Neuronal stem cell (in vitro differentiated cells): ENCODE measurements around the gene IPO7.

ENCODE experiments used
- DNase-seq: peaks from one replicate; pipeline ENCODE4 v3.0.0-alpha.2; 2013; ENCODE audit warnings: low spot score
- H2AFZ ChIP-seq: one replicate; pipeline ENCODE4 v1.6.1; 2013; ENCODE audit warnings: mild to moderate bottlenecking, low read length, inconsistent platforms
- H2AK5ac ChIP-seq: 2 replicates; pipeline ENCODE4 v1.6.1; 2013; ENCODE audit warnings: low read depth, mild to moderate bottlenecking, inconsistent platforms, low read length, moderate library complexity, mixed read lengths
- H2BK120ac ChIP-seq: 2 replicates; pipeline ENCODE4 v1.6.1; 2013; ENCODE audit warnings: low read depth, mild to moderate bottlenecking, inconsistent platforms, low read length, moderate library complexity, mixed read lengths
- H2BK12ac ChIP-seq: one replicate; pipeline ENCODE4 v1.6.1; 2013; ENCODE audit warnings: low read length, inconsistent platforms
- H2BK15ac ChIP-seq: 2 replicates; pipeline ENCODE4 v1.6.1; 2013; ENCODE audit warnings: mild to moderate bottlenecking, low read length, inconsistent platforms, mixed read lengths
- H2BK5ac ChIP-seq: one replicate; pipeline ENCODE4 v1.6.1; 2013; ENCODE audit warnings: inconsistent platforms, mild to moderate bottlenecking, low read length, moderate library complexity
- H3K14ac ChIP-seq: one replicate; pipeline ENCODE4 v1.6.1; 2013; ENCODE audit warnings: low read length, inconsistent platforms
- H3K18ac ChIP-seq: 2 replicates; pipeline ENCODE4 v1.6.1; 2013; ENCODE audit warnings: low read length, inconsistent platforms
- H3K23ac ChIP-seq: 2 replicates; pipeline ENCODE4 v1.6.1; 2013; ENCODE audit warnings: low read depth, mild to moderate bottlenecking, mixed read lengths, low read length, inconsistent platforms; ENCODE audit not compliant: poor library complexity
- H3K27ac ChIP-seq: replicated peaks from 3 replicates; pipeline ENCODE4 v1.5.1; 2013; ENCODE audit warnings: low read length, inconsistent platforms
- H3K27me3 ChIP-seq, 3 experiments: 2 replicates each; pipeline ENCODE4 v1.6.1; 2013; ENCODE audit warnings: low read length in 3 of 3, mild to moderate bottlenecking in 2 of 3, inconsistent platforms in 1 of 3, low read depth in 1 of 3, mixed read lengths in 1 of 3, moderate library complexity in 1 of 3; ENCODE audit not compliant: control insufficient read depth in 3 of 3, insufficient read depth in 3 of 3
- H3K36me3 ChIP-seq, 2 donors: replicated peaks in 1 of 2; 2 replicates each; pipeline ENCODE4 v1.6.1; 2013; ENCODE audit warnings: low read length in 2 of 2; ENCODE audit not compliant: control insufficient read depth in 2 of 2, insufficient read depth in 2 of 2
- H3K4ac ChIP-seq: 2 replicates; pipeline ENCODE4 v1.6.1; 2013; ENCODE audit warnings: inconsistent platforms, mild to moderate bottlenecking, low read length, moderate library complexity
- H3K4me1 ChIP-seq, 2 donors: 1 replicate in 1 of 2; 2 replicates in 1 of 2; pipeline ENCODE4 v1.6.1; 2013; ENCODE audit warnings: low read length in 2 of 2, low read depth in 1 of 2; ENCODE audit not compliant: control insufficient read depth in 2 of 2, insufficient read depth in 1 of 2
- H3K4me2 ChIP-seq: one replicate; pipeline ENCODE4 v1.6.1; 2013; ENCODE audit warnings: mild to moderate bottlenecking, low read length, inconsistent platforms; ENCODE audit not compliant: insufficient read depth, poor library complexity, severe bottlenecking
- H3K4me3 ChIP-seq, 2 donors: 2 replicates each; pipeline ENCODE4 v1.5.1; 2013; ENCODE audit warnings: low read length in 2 of 2, mild to moderate bottlenecking in 2 of 2, inconsistent platforms in 1 of 2, moderate library complexity in 1 of 2
- H3K79me1 ChIP-seq: one replicate; pipeline ENCODE4 v1.6.1; 2013; ENCODE audit warnings: low read depth, mild to moderate bottlenecking, inconsistent platforms, low read length, moderate library complexity
- H3K9ac ChIP-seq: one replicate; pipeline ENCODE4 v1.6.1; 2013; ENCODE audit warnings: mild to moderate bottlenecking, low read depth, low read length, inconsistent platforms; ENCODE audit not compliant: poor library complexity
- H3K9me3 ChIP-seq, 2 donors: replicated peaks in 1 of 2; 2 replicates each; pipeline versions ENCODE3 to v1.6.1; 2013; ENCODE audit warnings: low read length in 2 of 2, mild to moderate bottlenecking in 2 of 2, inconsistent platforms in 1 of 2, low read depth in 1 of 2, mixed read lengths in 1 of 2, moderate library complexity in 1 of 2; ENCODE audit not compliant: control insufficient read depth in 2 of 2, insufficient read depth in 1 of 2
- H4K8ac ChIP-seq: one replicate; pipeline ENCODE4 v1.6.1; 2013; ENCODE audit warnings: low read depth, mild to moderate bottlenecking, inconsistent platforms, low read length, moderate library complexity
- H4K91ac ChIP-seq: one replicate; pipeline ENCODE4 v1.6.1; 2013; ENCODE audit warnings: low read length, low read depth, mild to moderate bottlenecking, inconsistent platforms; ENCODE audit not compliant: poor library complexity
- WGBS, 2 donors: extraction: QIAGEN DNeasy Blood & Tissue Kit; methylation state at CpG; one replicate each; pipeline ENCODE4 v1.1.7; 2013; ENCODE audit warnings: missing lambda C conversion rate in 2 of 2, mixed read lengths in 1 of 2; ENCODE audit not compliant: insufficient read length in 2 of 2, insufficient replicate concordance in 1 of 2; ENCODE audit errors: extremely low coverage in 2 of 2; 5-methylcytosine and 5-hydroxymethylcytosine counted together

The IPO7 gene

GRCh38 chr11:9386901-9387300 lies 2.4 kb downstream of the IPO7 start:
- H3K18ac ChIP-seq, result no peak overlapping the region
- H2AFZ ChIP-seq, result no peak overlapping the region
- no peak overlapping the region for H4K8ac ChIP-seq
- H3K4me3 ChIP-seq, result no peak overlapping the region
- no peak overlapping the region for H3K9ac ChIP-seq
- H3K79me1 ChIP-seq, result peaks cover 10% of the 10 kb centered on the region
- H3K27me3 ChIP-seq, result no peaks in the 10 kb centered on the region
- H4K91ac ChIP-seq, result no peak overlapping the region
- WGBS, 2 donors, result no CpG with 5 or more reads among the region's 1 CpG
- H3K23ac ChIP-seq, result no peak overlapping the region
- H2AK5ac ChIP-seq, result no peak overlapping the region
- H3K4me2 ChIP-seq, result no peak overlapping the region
- no peak overlapping the region for H2BK12ac ChIP-seq
- peaks cover 0 to 3% of the 10 kb centered on the region in 2 donors for H3K9me3 ChIP-seq
- H3K4me1 ChIP-seq, result no peaks in the 10 kb centered on the region
- H3K27ac ChIP-seq, result no peak overlapping the region
- no peak overlapping the region for H3K14ac ChIP-seq
- H2BK120ac ChIP-seq, result no peak overlapping the region
- H2BK5ac ChIP-seq, result no peak overlapping the region
- no peak overlapping the region for H2BK15ac ChIP-seq
- DNase-seq, result no peak
- H3K36me3 ChIP-seq, result peaks cover 2 to 43% of the 10 kb centered on the region in 2 donors
- no peak overlapping the region for H3K4ac ChIP-seq

- H2BK15ac ChIP-seq, result no peak overlapping the region
- H2BK12ac ChIP-seq, result no peak overlapping the region
- no peak overlapping the region for H2AK5ac ChIP-seq
- H3K4me1 ChIP-seq, result no peaks in the 10 kb centered on the region
- no peak overlapping the region for H2AFZ ChIP-seq
- H3K4me3 ChIP-seq, result no peak overlapping the region
- no peak overlapping the region for H3K18ac ChIP-seq
- H3K9ac ChIP-seq, result no peak overlapping the region
- H3K23ac ChIP-seq, result no peak overlapping the region
- H4K91ac ChIP-seq, result no peak overlapping the region
- H2BK120ac ChIP-seq, result no peak overlapping the region
- peaks cover 0 to 10% of the 10 kb centered on the region in 2 donors for H3K9me3 ChIP-seq
- no peak overlapping the region for H3K14ac ChIP-seq
- H2BK5ac ChIP-seq, result no peak overlapping the region
- no peak for DNase-seq
- H3K36me3 ChIP-seq, result peaks cover 2 to 57% of the 10 kb centered on the region in 2 donors
- H4K8ac ChIP-seq, result no peak overlapping the region
- H3K27me3 ChIP-seq, result no peaks in the 10 kb centered on the region
- H3K4me2 ChIP-seq, result no peak overlapping the region
- no peak overlapping the region for H3K27ac ChIP-seq
- H3K79me1 ChIP-seq, result peaks cover 3% of the 10 kb centered on the region
- H3K4ac ChIP-seq, result no peak overlapping the region
- WGBS, 2 donors, result 100% methylated on average over 3 of the region's 10 CpGs; no CpG with 5 or more reads in 1 of the 2 donors
These were observed 11.9 kb downstream of the IPO7 start for GRCh38 chr11:9396310-9396709.

GRCh38 chr11:9396752-9397151 lies 12.3 kb downstream of the IPO7 start:
- H3K4me3 ChIP-seq, result no peak overlapping the region
- no peaks in the 10 kb centered on the region for H3K4me1 ChIP-seq
- no peak overlapping the region for H3K23ac ChIP-seq
- H3K27me3 ChIP-seq, result no peaks in the 10 kb centered on the region
- H3K27ac ChIP-seq, result no peak overlapping the region
- H3K9me3 ChIP-seq, result peaks cover 0 to 9% of the 10 kb centered on the region in 2 donors
- no peak overlapping the region for H2BK120ac ChIP-seq
- H3K4me2 ChIP-seq, result no peak overlapping the region
- no peak overlapping the region for H3K18ac ChIP-seq
- no peak for DNase-seq
- H3K36me3 ChIP-seq, result peaks cover 2 to 55% of the 10 kb centered on the region in 2 donors
- H2BK5ac ChIP-seq, result no peak overlapping the region
- no peak overlapping the region for H3K9ac ChIP-seq
- no peak overlapping the region for H2BK15ac ChIP-seq
- peaks cover 3% of the 10 kb centered on the region for H3K79me1 ChIP-seq
- no peak overlapping the region for H4K8ac ChIP-seq
- no CpG with 5 or more reads among the region's 3 CpGs for WGBS, 2 donors
- no peak overlapping the region for H2BK12ac ChIP-seq
- no peak overlapping the region for H4K91ac ChIP-seq
- no peak overlapping the region for H3K4ac ChIP-seq
- no peak overlapping the region for H2AK5ac ChIP-seq
- no peak overlapping the region for H3K14ac ChIP-seq
- H2AFZ ChIP-seq, result no peak overlapping the region

GRCh38 chr11:9397746-9398680 lies 13.6 kb downstream of the IPO7 start:
- Histone ChIP-seq H2BK120ac (no peak overlapping the region), H3K4me2 (no peak overlapping the region), H4K8ac (no peak overlapping the region), H3K14ac (no peak overlapping the region), H3K4me3 (no peak overlapping the region), H2BK15ac (no peak overlapping the region), H3K23ac (no peak overlapping the region), H3K79me1 (peaks cover 3% of the 10 kb centered on the region), H3K9ac (no peak overlapping the region), H2AFZ (no peak overlapping the region), H3K27me3 (no peaks in the 10 kb centered on the region), H3K36me3 (peaks cover 0 to 47% of the 10 kb centered on the region in 2 donors), H3K4ac (no peak overlapping the region), H3K4me1 (no peaks in the 10 kb centered on the region), H3K27ac (no peak overlapping the region), H2BK12ac (no peak overlapping the region), H2AK5ac (no peak overlapping the region), H3K18ac (no peak overlapping the region), H4K91ac (no peak overlapping the region), H2BK5ac (no peak overlapping the region), H3K9me3 (peaks cover 0 to 4% of the 10 kb centered on the region in 2 donors)
- no peak for DNase-seq
- WGBS, 2 donors, result no CpG with 5 or more reads among the region's 4 CpGs
